Right lobe of liver (tissue), 4 donors: ENCODE results near the gene GNAZ.

Source experiments
- CTCF ChIP-seq, 4 donors: fragments of 200-600 bp in 3 of 4; fragments of 450-650 bp in 1 of 4; IDR thresholded peaks; one replicate each; pipeline versions ENCODE4 v1.5.1 to v1.8.0; 2016 to 2022; ENCODE audit warnings: antibody characterized with exemption in 4 of 4, mild to moderate bottlenecking in 2 of 4
- POLR2A ChIP-seq: fragments of 450-650 bp; IDR thresholded peaks from one replicate; pipeline ENCODE4 v1.6.1; 2017; ENCODE audit warnings: antibody characterized with exemption, mild to moderate bottlenecking
- donor health status: DM: no; HTN: no; CAD: no.
- donor health status: DM: no; HTN: no; CAD: no.
- donor health status: DM: no; HTN: yes; CAD: no.

GRCh38 chr22:23058063-23058462 is 12.3 kb upstream of the GNAZ start:
- TF ChIP-seq POLR2A (no peak), CTCF (IDR thresholded peaks at IDR 0.05) (no peak)
